IgD-negative memory B cell (primary cell): ENCODE results near the gene ZNF611. TPM values are rescaled to one million over a fixed set of nuclear protein-coding genes. Genes with fewer than 3 reads are reported as not detected.

Experiments
- polyA plus RNA-seq: library from polyadenylated mRNA; unstranded; fragments of 300-500 nt; fragmentation: Illumina TruSeq; gene quantifications from one replicate; pipeline ENCODE4 v1.2.3, GENCODE V29; 2021

Gene ZNF611
- polyA plus RNA-seq, 1 donor from 2014 or later, result 33.7 TPM

Other genes starting within 250 kb of the ZNF611 start
- gene ZNF808, start 207.4 kb downstream of the ZNF611 start, polyA plus RNA-seq, result 8.8 TPM
- gene ZNF701, start 164.8 kb downstream of the ZNF611 start, polyA plus RNA-seq, result 18.3 TPM
- gene ZNF83, start 96.7 kb downstream of the ZNF611 start, polyA plus RNA-seq, result 13.9 TPM
- gene ZNF600, start 51.7 kb upstream of the ZNF611 start, polyA plus RNA-seq, result 18.3 TPM
- gene ZNF28, start 86.6 kb upstream of the ZNF611 start, polyA plus RNA-seq, result 22.3 TPM
- 16.1 TPM for gene ZNF468, start 122.6 kb upstream of the ZNF611 start, polyA plus RNA-seq
- gene ZNF320, start 162.6 kb upstream of the ZNF611 start, polyA plus RNA-seq, result 4.7 TPM
- 2.1 TPM for gene ZNF888, start 188.4 kb upstream of the ZNF611 start, polyA plus RNA-seq
- gene ZNF816, start 227.8 kb upstream of the ZNF611 start, polyA plus RNA-seq, result 9.2 TPM